GM18861 (cell line): ENCODE data around the gene RGS10.
"Not testable (repeated sequence)": the region's sequence is repeated elsewhere in the genome, so short reads cannot be mapped to it uniquely, and the experiment has no call there.

Experiments used
- ATAC-seq: cut with Tn5 transposase; IDR thresholded peaks from one replicate; pipeline ENCODE4 v1.9.1; 2021; ENCODE audit not compliant: unreplicated experiment

Gene RGS10

DNA sequence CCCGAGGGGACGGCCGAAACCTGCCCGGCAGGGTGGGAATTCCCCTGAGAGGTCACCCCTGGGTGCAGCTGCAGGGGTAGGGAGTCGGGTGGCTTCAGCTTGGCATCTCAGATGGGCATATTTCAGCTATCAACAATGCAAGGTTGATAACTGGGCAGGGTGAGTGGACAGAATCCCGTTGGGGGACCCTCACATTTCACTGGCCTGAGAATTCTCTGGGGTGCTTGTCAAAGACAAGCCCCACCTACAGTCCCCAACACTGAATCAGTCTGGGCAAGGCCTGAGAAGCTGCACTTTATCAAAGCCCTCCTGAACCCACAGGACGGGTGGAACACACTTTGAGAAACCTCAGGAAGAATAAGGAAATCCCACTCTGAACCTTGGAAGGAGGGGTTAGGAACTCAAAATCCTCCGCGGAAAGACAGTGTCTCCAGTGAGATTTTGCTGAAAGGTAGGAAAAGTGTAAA, 3.1 kb downstream of the RGS10 start:
- ATAC-seq, result no peak

DNA sequence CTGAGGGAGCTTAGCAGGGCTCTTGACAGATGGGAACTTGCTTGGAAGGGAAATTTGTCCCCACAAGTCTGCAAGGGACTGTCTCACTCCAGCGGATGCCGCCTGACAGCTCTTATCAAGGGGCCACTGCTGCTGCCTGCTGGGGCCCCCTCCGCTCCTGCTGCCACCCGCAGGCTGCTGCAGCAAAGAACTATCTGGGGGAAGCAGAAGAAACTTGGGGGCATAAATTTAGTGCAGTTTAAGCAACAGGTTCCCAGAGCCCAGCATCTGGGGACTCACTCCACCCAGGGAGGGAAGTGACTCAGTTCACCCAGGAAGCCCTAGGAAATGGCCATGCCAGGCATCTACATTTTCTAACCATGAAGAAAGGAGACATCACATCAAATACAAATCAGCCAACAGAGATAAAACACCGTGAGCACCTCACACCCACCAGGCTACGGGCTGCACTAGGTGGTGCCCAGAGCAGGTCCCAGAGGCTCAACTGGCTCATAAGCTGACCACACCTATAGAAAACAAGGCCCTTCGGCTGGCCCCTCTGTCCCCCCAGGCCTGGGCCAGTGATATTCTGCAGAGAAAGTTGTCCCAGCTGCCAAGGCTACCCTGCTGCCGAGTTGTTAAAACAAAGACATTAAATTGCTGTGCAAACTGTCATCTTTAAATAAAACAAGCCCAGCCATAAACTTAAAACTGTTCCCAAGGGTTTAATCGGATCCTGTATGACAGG, 3.7 kb downstream of the RGS10 start:
- no peak for ATAC-seq

- ATAC-seq, result no peak
Observed at GRCh38 chr10:119537953-119538630, 4.4 kb downstream of the RGS10 start.

DNA sequence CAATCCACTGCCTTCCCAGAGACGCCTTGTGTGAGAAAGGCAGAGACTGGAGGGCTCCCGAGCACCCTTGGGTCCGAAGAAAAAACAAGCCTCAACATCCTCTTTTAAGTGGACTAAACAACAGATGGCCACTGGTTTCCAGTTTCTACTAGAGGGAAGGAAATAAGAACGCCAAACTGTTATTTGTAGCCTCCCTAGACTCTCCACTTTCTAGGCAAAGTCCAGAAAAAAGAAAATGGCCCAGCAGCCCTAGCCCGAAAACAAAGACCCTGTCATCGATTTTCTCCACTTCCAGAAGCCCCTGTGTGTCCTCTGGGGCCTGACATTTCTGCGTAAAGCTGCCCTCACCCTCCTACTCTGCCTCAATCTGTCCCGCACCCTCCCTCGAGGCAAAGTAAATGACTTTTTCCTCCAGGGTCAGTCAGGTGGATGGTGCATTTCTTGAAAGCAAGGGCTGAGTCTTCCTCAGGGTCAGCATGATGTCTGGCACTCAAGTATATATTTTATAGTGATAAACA, 6.0 kb downstream of the RGS10 start:
- ATAC-seq, result no peak

DNA sequence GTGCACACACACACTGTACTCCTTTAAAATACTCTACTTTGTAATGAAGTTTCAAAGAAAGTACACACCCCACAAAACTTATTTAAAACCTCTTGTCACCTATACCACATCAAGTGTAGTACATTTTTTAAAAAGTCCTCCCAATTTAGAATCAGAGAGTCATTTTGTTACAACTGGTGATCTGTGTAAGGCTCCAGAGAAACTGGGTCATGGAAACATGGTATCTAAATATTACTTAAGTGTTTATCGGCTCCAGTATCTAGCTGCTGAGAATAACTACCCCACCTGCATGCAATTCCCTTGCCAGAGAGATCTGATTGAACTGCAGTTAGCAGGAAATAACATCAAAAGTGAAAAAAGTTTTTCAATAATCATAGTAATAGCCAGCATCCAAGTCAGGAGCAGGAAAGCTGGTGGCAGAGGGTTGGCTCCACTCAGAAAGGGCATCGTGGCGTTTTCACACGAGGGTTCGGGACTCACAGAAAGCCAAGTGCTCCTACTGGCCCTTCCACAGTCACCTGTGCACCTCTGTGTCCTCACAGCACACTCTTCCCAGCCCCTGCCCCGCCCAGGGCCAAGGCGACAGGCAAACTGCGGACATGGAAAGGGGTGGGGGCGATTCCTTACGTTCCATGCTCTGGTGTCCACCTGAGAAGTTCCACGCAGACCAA, 6.5 kb downstream of the RGS10 start:
- ATAC-seq, result no peak

DNA sequence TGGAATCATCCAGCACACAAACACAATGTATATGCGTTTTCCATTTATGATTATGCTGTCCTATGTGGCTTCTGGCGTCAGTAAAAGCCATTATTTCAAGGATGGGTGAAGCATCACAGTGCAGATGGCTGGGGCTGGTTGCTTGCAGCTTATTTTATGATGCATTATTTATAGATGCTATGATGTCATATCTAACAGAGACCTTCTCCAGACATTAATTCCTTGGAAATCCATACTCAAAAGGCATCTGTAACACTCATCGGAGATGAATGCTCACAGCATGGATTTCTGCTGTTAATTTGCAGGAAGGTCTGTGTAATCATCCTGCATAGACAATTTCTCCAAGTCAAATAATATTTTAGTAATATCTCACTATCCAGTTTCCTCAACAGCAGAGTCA, 7.2 kb downstream of the RGS10 start:
- ATAC-seq, result no peak

DNA sequence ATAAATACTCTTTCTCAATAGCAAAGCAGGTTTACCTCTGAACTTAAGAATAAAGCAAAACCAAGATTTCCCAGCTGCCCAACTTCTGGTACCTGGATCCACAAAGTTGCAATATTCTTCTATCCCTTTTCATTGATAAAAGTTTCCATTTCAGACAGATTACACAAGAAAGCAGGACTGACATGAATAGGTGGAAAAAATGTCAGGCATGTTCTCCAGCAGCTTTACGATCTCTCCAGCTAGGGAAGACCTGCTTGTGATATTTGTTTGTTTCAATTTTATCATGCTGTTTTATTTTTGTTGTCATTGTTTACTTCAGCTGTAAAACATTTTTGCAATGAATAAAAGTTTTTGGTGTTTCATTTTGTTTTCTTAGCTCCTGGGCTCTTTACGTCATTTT, 9.0 kb downstream of the RGS10 start:
- ATAC-seq, result no peak

DNA sequence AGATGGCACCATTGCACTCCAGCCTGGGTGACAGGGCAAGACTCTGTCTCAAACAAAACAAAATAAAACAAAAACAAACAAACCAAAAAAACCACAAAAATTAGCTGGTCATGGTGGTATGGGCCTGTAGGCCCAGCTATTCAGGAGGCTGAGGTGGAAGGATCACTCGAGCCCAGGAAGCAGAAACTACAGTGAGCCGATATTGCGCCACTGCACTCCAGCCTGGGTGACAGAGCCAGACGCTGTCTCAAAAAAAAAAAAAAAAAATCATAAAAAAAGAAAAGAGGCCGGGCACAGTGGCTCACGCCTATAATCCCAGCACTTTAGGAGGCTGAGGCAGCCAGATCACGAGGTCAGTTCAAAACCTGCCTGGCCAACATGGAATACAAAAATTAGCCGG, 9.7 kb downstream of the RGS10 start:
- not testable (repeated sequence) for ATAC-seq

DNA sequence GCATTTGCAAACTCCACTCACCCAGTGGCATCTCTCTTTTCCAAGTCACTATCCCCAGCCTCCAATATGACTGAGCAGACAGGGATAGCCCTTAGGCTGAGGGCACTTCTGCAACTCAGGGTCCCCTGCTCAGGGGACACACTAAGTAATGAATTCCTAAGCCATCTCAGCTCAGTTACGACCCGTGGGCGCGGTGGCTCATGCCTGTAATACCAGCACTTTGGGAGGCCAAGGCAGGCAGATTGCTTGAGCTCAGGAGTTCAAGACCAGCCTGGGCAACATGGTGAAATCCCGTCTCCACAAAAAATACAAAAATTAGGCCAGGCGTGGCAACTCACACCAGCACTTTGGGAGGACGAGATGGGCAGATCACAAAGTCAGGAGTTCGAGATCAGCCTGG, 10.3 kb downstream of the RGS10 start:
- ATAC-seq, result not testable (repeated sequence)

DNA sequence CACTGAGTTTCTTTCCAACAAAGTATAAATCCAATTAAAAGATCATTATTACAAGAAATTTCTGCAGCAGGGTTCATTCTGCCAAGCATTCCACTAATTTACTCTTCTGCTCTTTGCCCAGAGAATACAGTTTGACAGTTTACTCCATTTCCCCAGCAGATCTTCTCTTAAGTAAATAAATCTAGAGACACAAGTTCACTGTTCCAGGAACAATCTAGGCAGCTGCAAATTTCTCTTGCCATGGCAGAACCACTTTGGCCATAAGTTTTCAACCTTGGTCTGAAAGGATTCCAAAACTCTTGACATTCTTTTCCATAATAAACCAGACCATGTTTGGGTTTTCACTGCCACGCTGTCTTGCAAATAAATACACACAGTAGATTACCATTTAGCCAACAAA, 11.5 kb downstream of the RGS10 start:
- no peak for ATAC-seq

DNA sequence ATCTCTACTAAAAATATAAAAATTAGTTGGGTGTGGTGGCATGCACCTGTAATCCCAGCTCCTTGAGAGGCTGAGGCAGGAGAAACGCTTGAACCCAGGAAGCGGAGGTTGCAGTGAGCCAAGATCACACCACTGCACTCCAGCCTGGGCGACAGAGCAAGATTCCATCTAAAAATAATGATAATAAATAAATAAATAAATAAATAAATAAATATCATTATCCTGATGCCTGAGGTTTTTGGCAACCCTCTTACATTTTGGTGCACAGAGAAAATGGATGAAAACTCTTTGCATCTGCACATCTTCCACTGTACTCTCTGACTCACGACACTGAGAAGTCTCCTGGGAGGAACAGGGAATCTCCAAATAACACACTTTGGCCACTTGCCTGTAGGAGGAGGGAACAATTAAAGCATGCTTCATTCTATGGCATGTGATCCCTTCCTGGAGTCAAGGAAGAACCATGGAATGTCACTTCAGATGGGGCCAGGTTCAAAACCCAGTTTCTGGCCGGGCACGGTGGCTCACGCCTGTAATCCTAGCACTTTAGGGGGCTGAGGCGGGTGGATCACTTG, 13.8 kb downstream of the RGS10 start:
- ATAC-seq, result not testable (repeated sequence)

DNA sequence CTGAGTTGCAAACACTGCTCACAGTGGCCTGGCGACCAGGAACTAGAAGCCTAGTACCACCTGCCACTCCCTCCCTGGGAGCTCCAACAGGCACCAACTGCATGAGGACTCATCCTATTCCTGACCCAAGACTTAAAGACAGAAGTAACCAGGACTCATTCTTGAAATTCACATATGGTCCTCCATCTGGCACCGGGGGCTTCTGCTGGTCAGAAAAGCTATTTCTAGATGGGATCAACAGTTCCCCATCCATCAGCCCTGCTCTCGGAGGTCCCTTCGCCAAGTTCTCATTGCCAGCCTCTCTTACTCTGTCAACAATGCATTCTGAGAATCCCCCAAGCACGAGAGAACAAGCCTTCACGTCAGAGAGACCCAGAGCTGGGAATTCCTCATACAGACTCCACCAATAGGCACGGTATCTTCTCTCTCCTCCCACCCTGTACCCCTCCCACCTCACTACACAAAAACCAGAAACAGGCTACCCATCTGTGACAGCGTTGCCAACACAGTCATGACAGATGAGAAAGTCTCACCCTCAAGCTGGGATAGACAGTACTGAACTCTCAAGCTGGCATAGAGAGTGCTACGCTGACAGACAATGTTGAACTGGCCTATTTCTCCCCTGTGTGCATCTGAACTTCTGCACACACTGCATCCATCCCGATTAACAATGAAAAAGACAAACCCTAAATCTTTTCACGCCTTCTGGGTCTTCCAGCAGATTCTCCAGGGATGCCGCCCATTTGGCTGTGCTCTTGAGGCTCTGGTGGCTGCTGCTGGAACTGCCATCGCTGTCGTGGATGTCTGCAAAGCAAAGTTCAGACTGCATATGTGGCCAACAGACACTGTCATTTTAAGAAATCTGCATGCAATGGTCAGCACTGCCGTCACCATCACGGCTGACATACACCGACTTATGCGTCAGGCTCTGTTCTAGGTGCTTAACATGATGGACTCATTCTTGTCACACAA, 15.6 kb downstream of the RGS10 start:
- ATAC-seq, result no peak

DNA sequence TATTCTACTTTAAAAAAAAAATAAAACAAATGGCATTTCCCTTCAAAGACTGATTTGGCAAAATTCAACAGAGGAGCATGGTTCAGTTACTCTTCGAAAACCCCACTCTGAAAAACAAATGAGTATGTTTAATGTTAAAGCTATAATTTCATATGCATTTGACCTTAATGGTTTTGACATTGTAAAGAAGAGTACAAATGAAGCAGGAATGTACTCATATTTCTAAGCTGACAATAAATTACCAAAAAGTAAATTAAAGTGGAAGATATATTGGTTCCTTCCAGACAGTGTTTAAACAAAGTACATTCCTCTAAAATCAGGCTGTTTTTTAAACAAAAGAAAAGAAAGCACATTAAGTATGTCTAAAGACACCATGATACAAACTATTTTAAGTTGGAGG, 16.4 kb downstream of the RGS10 start:
- no peak for ATAC-seq

- ATAC-seq, result no peak
Observed at GRCh38 chr10:119525116-119525515, 17.4 kb downstream of the RGS10 start.

- no peak for ATAC-seq
Observed at GRCh38 chr10:119524720-119525070, 17.8 kb downstream of the RGS10 start.

DNA sequence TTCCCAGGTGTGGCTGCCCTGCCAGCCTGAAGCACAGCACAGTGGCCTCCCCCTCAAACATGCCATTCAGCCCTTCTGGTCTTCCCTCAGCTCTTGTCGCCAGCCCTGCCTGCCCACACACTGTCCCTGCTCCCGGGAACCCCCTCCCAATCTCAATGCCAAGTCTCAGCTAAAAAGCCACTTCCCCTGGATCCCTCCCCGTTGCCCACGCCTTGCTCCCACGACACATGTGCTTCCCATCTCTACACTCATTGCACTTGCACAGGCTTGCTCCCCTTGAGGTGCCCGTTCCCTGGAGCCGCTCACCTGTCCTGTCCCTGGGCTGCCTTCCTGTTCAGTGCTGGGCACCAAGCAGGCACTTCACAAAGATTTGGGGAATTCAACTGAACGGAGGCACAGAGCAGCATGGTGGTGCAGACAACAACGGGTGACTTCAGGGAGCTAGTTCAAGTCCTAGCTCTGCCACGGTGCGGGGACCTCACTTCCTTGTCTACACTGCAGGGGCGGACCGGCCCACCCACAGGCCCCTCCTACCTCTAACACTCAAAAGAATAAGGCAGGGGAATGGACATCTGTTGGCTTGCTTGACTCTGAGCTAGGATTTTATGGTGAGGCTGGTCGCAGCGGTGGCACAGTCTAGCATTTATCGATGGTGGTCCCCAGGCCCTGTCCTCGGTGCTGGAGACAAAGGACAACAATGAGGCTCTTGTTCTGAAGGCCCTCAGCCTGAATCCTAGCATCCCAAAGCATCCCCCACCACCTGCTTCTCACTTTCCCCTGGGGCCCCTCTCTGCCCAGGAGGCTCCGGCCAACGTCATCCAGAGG, 18.4 kb downstream of the RGS10 start:
- ATAC-seq, result no peak

DNA sequence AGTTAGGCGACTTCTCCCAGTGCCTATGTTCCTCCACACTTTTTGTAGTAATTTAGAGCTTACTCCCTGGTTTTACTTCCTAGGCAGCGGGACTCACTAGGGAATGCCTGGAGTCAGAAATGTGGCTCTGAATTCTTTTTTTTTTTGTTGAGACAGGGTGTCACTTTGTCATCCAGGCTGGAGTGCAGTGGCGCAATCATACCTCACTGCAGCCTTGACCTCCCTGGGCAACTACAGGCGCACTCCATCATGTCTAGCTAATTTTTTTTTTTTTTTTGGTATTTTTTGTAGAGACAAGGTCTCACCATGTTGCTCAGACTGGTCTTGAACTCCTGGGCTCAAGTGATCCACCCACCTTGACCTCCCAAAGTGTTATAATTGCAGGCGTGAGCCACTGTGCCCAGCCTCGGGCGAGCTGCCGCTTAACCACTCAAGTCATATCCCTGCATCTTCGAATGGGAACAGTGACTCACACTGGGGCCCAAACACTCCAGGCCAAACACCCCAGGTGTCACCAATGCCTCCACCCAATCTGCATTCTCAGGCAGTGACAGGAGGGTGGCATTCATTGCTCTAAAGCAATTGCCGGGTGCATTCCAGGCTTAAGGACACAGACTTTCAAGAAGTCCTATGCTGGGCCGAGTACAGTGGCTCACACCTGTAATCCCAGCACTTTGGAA, 19.6 kb downstream of the RGS10 start:
- no peak for ATAC-seq

- no peak for ATAC-seq
Observed at GRCh38 chr10:119521443-119522204, 20.9 kb downstream of the RGS10 start.
